Amniotic stem cell (primary cell): ENCODE results near the gene SORCS2.

Source experiments
- DNase-seq: peaks from one replicate; lab custom pipeline; 2025; lab: John Stamatoyannopoulos, UW

SORCS2 gene

GRCh38 chr4:7429069-7429416, 236.7 kb downstream of the SORCS2 start:
- DNase-seq = no peak

GRCh38 chr4:7429601-7430078, 237.3 kb downstream of the SORCS2 start:
- DNase-seq = no peak

- no peak for DNase-seq
Observed at GRCh38 chr4:7430368-7430964, 238.1 kb downstream of the SORCS2 start.

- no peak for DNase-seq
Observed at GRCh38 chr4:7430965-7431695, 238.8 kb downstream of the SORCS2 start.

- DNase-seq = no peak
Observed at GRCh38 chr4:7431696-7432530, 239.6 kb downstream of the SORCS2 start.

GRCh38 chr4:7432531-7433375, 240.4 kb downstream of the SORCS2 start:
- DNase-seq = no peak

- no peak for DNase-seq
Observed at GRCh38 chr4:7433376-7434140, 241.2 kb downstream of the SORCS2 start.

GRCh38 chr4:7434141-7434765, 241.9 kb downstream of the SORCS2 start:
- no peak for DNase-seq

GRCh38 chr4:7434766-7435150, 242.4 kb downstream of the SORCS2 start, which contains the start of gene PSAPL1:
TSS of gene PSAPL1 (minus strand) at chr4:7434930. CDS start at chr4:7434879, 51 bp downstream.
- no peak for DNase-seq

GRCh38 chr4:7435471-7436061, 243.2 kb downstream of the SORCS2 start:
- DNase-seq = no peak

- no peak for DNase-seq
Observed at GRCh38 chr4:7436256-7436655, 243.9 kb downstream of the SORCS2 start.

- no peak for DNase-seq
Observed at GRCh38 chr4:7439699-7440098, 247.4 kb downstream of the SORCS2 start.

- no peak for DNase-seq
Observed at GRCh38 chr4:7441201-7441600, 248.9 kb downstream of the SORCS2 start.

- no peak for DNase-seq
Observed at GRCh38 chr4:7442574-7443162, 250.3 kb downstream of the SORCS2 start.

GRCh38 chr4:7444314-7444713, 252.0 kb downstream of the SORCS2 start:
- DNase-seq = no peak

GRCh38 chr4:7444731-7445130, 252.4 kb downstream of the SORCS2 start:
- no peak for DNase-seq

- no peak for DNase-seq
Observed at GRCh38 chr4:7447236-7447635, 254.9 kb downstream of the SORCS2 start.

- no peak for DNase-seq
Observed at GRCh38 chr4:7448036-7448435, 255.7 kb downstream of the SORCS2 start.

- no peak for DNase-seq
Observed at GRCh38 chr4:7450775-7451433, 258.6 kb downstream of the SORCS2 start.
